Measurements from ENCODE around the gene ATP5PD.
A peak's percentile ranks its signal among the peaks of the same experiment; 100 is the strongest.
"Not testable (repeated sequence)": the region's sequence is repeated elsewhere in the genome, so short reads cannot be mapped to it uniquely, and the experiment has no call there.

The ATP5PD gene

GRCh38 chr17:75013092-75013559 is 33.6 kb downstream of the ATP5PD start:
- DNase-seq = no peak

- DNase-seq = peak; percentile 91 to 92
Observed at GRCh38 chr17:75012346-75013091, 34.2 kb downstream of the ATP5PD start, which contains the start of gene MRPL58. Gene MRPL58 (plus strand): TSS chr17:75012670. CDS start chr17:75012687, 17 bp downstream.

GRCh38 chr17:75012096-75012345 is 34.7 kb downstream of the ATP5PD start:
- no peak for DNase-seq

- DNase-seq = peak; percentile 79 to 89
Observed at GRCh38 chr17:75011401-75012095, 35.2 kb downstream of the ATP5PD start.

- peak; percentile 91 to 95 for DNase-seq
Observed at GRCh38 chr17:75010683-75011400, 35.9 kb downstream of the ATP5PD start.

- DNase-seq = no peak
Observed at GRCh38 chr17:75009139-75009724, 37.5 kb downstream of the ATP5PD start.

GRCh38 chr17:75008373-75008772 is 38.4 kb downstream of the ATP5PD start:
- peak; percentile 24 to 68 for DNase-seq

- DNase-seq = no peak
Observed at GRCh38 chr17:75006653-75007052, 40.1 kb downstream of the ATP5PD start.

- DNase-seq = not testable (repeated sequence)
Observed at GRCh38 chr17:75006084-75006483, 40.7 kb downstream of the ATP5PD start.

- DNase-seq = no peak
Observed at GRCh38 chr17:75005291-75005690, 41.5 kb downstream of the ATP5PD start.

GRCh38 chr17:75004371-75004770 is 42.4 kb downstream of the ATP5PD start:
- no peak for DNase-seq

GRCh38 chr17:75003957-75004355 is 42.8 kb downstream of the ATP5PD start:
- DNase-seq = no peak

GRCh38 chr17:75003070-75003956 is 43.5 kb downstream of the ATP5PD start:
- DNase-seq = no peak

- peak in 1 of 2 experiments; percentile 47 for DNase-seq
Observed at GRCh38 chr17:75001915-75002843, 44.6 kb downstream of the ATP5PD start.

GRCh38 chr17:74999523-74999922 is 47.2 kb downstream of the ATP5PD start:
- DNase-seq = no peak

GRCh38 chr17:74998783-74999182 is 48.0 kb downstream of the ATP5PD start:
- no peak for DNase-seq

- DNase-seq = no peak
Observed at GRCh38 chr17:74995847-74996246, 50.9 kb downstream of the ATP5PD start.

GRCh38 chr17:74994440-74994839 is 52.3 kb downstream of the ATP5PD start:
- DNase-seq = no peak

GRCh38 chr17:74992223-74992622 is 54.5 kb downstream of the ATP5PD start:
- no peak for DNase-seq

- no peak for DNase-seq
Observed at GRCh38 chr17:74990581-74991105, 56.1 kb downstream of the ATP5PD start.
